ENCODE measurements around the gene MSH6. TPM values are rescaled to one million over a fixed set of nuclear protein-coding genes. Genes with fewer than 3 reads are reported as not detected.
A peak's percentile ranks its signal among the peaks of the same experiment; 100 is the strongest.
"Not testable (repeated sequence)": the region's sequence is repeated elsewhere in the genome, so short reads cannot be mapped to it uniquely, and the experiment has no call there.

The MSH6 gene
- total and polyA plus RNA-seq, 5 experiments from 2014 or later: 17.7 to 43.3 (median 28.9) TPM

DNA sequence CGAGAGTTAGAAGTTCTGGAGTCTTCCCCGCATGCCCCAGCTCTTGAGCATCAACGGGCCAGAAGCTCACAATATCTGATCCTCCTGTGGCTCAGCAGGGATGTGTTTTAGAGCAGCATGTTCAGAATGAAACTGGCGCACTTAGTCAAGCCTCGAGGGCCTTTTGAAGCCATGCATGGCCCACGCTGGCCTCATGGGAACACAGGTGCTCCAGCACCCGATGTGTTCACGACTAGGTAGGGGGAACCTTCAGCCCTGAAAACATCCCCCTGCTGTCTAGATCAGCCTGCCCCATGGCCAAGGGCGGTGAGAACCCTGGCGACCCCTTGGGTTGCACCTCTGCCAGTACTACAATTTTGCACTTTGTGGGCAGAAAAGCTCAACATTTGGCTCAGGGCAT, 32.8 kb downstream of the MSH6 start:
- DNase-seq: no peak
- Mint-ChIP-seq H3K27me3 (no peaks in the 10 kb centered on the region), H3K27ac (peak overlapping the region in 4 of 10 donors; percentile 6 to 70 (median 62)), H3K4me1 (peaks cover 0 to 8% (median 4%) of the 10 kb centered on the region in 4 donors), H3K9me3 (no peaks in the 10 kb centered on the region), H3K36me3 (peaks cover 0 to 90% (median 33%) of the 10 kb centered on the region in 3 donors), H3K4me3 (no peak overlapping the region)
- POLR2A ChIA-PET: no interaction called here
- no peak for ATAC-seq

DNA sequence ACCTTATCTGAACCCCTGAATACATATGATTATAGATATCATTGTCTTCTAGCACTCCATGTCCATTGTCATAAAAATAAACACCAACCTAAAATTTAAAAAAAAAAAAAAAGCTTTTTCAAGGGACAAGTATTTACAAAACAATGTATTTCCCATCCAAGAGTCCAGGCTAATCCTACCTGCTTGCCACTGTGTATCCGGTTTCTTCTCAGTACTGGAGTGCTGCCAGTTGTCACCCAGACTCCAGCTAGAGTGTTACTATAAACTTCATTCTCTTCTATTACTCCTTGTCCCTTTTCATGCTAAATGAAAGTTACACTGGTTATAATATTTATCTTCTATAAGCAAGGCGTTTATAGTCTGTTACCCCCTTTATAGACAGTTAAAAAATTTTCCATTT, 35.8 kb downstream of the MSH6 start:
- DNase-seq (no peak), ATAC-seq (no peak)
- Mint-ChIP-seq H3K27ac (peak overlapping the region in 2 of 10 donors; percentile 35 to 72), H3K4me1 (peaks cover 0 to 2% (median 0%) of the 10 kb centered on the region in 4 donors), H3K9me3 (no peaks in the 10 kb centered on the region), H3K36me3 (peaks cover 0 to 87% (median 24%) of the 10 kb centered on the region in 3 donors), H3K27me3 (no peaks in the 10 kb centered on the region), H3K4me3 (no peak overlapping the region)
- POLR2A ChIA-PET: interaction anchor here (1.0 kb wide), 1 partner anchor 15 kb away, joined by 3 read pairs; no protein-coding TSS in a partner anchor

DNA sequence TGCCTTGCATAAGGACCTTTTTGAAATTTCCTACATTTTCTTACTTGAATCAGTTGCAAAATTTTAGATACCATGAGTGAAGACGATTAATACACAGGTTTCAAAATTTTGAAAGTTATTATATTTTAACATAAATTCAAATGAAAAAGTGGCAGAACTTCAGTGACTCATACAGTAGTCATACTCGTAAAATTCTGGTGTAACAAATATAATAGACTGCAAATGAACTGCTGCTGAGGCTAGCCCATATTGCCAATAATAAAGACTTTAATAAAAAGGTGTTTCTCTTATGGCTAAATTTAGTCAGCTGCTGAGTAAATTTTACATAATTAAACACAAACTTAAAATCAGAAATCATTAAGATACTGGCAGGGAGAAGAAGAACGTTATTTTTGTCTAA, 36.9 kb downstream of the MSH6 start:
- DNase-seq (no peak), ATAC-seq (no peak)
- H3K27me3 Mint-ChIP-seq: no peaks in the 10 kb centered on the region
- peaks cover 0 to 1% (median 0%) of the 10 kb centered on the region in 4 donors for H3K4me1 Mint-ChIP-seq
- no peaks in the 10 kb centered on the region for H3K9me3 Mint-ChIP-seq
- POLR2A ChIA-PET: no interaction called here
- peaks cover 0 to 85% (median 20%) of the 10 kb centered on the region in 3 donors for H3K36me3 Mint-ChIP-seq
- no peak overlapping the region for H3K27ac Mint-ChIP-seq
- no peak overlapping the region for H3K4me3 Mint-ChIP-seq

DNA sequence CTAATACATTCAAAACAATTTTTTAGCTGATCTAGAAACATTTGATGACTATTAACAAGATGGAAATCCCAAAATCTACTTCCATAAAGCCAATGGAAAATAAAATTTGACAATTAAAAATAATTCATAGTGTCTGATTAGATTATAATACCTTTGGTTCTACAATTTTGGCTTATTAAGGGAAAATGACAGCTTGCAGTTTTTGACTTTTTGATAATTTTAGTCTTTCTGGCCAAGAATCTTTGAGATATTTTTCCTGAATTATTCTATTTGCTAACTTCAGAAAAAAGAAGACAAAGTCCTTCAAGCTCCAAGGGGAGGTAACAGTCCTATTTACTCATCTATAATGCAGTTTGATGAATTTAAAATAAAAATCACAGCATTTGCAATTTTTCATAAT, 39.6 kb downstream of the MSH6 start:
- Mint-ChIP-seq H3K4me3 (no peak overlapping the region), H3K4me1 (peaks cover 0 to under 1% (median 0%) of the 10 kb centered on the region in 4 donors), H3K27me3 (no peaks in the 10 kb centered on the region), H3K36me3 (peaks cover 0 to 88% (median 21%) of the 10 kb centered on the region in 3 donors), H3K9me3 (no peaks in the 10 kb centered on the region), H3K27ac (peak overlapping the region in 2 of 10 donors; percentile 4 to 22)
- POLR2A ChIA-PET: interaction anchor here (1.4 kb wide), 1 partner anchor 39 kb away, joined by 3 read pairs; the partner anchor contains the start of gene MSH6
- DNase-seq (no peak), ATAC-seq (no peak)

DNA sequence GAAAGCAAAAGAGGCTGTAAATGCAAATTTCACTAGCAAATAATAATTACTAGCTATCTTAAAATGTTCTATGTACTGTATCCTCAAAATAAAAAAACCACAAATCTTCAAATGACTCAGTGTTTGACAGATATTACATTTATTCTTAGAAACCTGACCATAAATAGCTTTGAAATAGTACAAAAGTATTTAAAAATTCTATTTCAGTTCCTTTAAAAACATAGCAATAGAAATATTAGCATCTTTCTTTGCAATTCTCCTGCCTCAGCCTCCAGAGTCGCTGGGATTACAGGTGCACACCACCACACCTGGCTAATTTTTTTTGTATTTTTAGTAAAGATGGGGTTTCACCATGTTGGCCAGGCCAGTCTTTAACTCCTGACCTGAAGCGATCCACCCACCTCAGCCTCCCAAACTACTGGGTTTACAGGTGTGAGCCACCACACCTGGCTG, 50.6 kb downstream of the MSH6 start:
- Mint-ChIP-seq H3K4me1 (peaks cover 0 to 2% (median under 1%) of the 10 kb centered on the region in 4 donors), H3K36me3 (peaks cover 4 to 82% (median 12%) of the 10 kb centered on the region in 3 donors), H3K27me3 (no peaks in the 10 kb centered on the region), H3K4me3 (no peak overlapping the region), H3K9me3 (no peaks in the 10 kb centered on the region), H3K27ac (no peak overlapping the region)
- DNase-seq (no peak), ATAC-seq (no peak)
- POLR2A ChIA-PET: interaction anchor here (0.9 kb wide), 1 partner anchor 15 kb away, joined by 3 read pairs; no protein-coding TSS in a partner anchor

DNA sequence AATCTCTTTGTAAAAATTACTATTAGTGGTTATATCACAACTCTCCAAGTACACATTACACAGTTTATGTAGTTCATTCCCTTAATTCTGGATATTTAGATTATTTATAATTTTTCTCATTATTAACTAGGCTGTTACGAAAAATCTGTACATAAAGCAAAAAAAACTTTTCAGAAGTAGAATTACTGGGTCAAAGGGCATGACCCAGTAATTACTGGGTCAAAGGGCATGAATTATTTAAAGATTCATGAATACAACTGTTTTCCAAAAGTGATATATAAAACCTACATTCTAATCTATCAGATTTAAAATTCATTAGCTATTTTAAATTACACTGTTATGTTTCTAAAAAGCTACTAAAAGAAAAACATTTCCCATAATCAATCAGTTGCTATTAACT, 55.3 kb downstream of the MSH6 start:
- Mint-ChIP-seq H3K27ac (peak overlapping the region in 1 of 10 donors; percentile 55), H3K36me3 (peaks cover 0 to 64% (median 12%) of the 10 kb centered on the region in 3 donors), H3K27me3 (no peaks in the 10 kb centered on the region), H3K4me1 (peaks cover 5 to 18% (median 11%) of the 10 kb centered on the region in 4 donors), H3K4me3 (no peak overlapping the region), H3K9me3 (no peaks in the 10 kb centered on the region)
- no peak for ATAC-seq
- DNase-seq: no peak
- POLR2A ChIA-PET: interaction anchor here (0.6 kb wide), 1 partner anchor 307 kb away, joined by 4 read pairs; no protein-coding TSS in a partner anchor

DNA sequence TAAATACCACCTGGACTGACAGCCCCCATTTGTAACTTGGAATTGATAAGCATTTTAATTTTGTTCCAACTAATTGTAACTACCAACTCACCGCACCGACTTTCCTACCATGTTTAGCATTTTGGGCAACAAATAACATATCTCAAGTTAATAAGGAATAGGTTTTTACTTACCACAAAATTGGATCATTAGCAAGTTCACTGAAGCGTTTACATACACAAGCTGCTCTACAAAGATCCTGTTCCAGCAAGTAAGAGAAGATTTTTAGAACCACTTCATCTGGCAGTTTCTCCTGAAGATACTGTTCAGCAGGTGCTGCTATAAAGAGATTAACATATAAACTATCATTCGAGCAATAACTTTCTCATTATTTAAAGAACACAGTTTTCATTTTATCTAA, 55.7 kb downstream of the MSH6 start:
- Mint-ChIP-seq H3K27me3 (no peaks in the 10 kb centered on the region), H3K9me3 (no peaks in the 10 kb centered on the region), H3K36me3 (peaks cover 0 to 67% (median 12%) of the 10 kb centered on the region in 3 donors), H3K27ac (peak overlapping the region in 1 of 10 donors; percentile 55), H3K4me3 (no peak overlapping the region), H3K4me1 (peaks cover 5 to 22% (median 15%) of the 10 kb centered on the region in 4 donors)
- POLR2A ChIA-PET: no interaction called here
- no peak for ATAC-seq
- no peak for DNase-seq

DNA sequence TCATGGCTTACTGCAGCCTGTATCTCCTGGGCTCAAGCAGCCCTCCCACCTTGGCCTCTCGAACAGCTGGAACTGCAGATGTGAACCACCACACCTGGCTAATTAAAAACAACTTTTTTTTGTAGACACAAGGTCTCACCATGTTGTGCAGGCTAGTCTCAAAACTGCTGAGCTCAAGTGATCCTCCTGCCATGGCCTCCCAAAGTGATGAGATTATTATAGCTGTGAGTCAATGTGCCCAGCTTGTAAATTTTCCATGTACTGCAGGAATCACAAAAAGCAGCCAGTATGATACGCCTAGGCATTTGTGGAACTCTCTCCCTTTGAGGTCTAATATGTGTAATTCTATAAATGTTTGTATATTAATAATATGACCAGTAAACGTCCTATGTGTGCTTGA, 59.9 kb downstream of the MSH6 start:
- H3K27me3 Mint-ChIP-seq: no peaks in the 10 kb centered on the region
- no peaks in the 10 kb centered on the region for H3K9me3 Mint-ChIP-seq
- H3K36me3 Mint-ChIP-seq: peaks cover 0 to 32% (median 8%) of the 10 kb centered on the region in 3 donors
- ATAC-seq (no peak), DNase-seq (no peak)
- H3K4me1 Mint-ChIP-seq: peaks cover 10 to 54% (median 39%) of the 10 kb centered on the region in 4 donors
- no peak overlapping the region for H3K4me3 Mint-ChIP-seq
- POLR2A ChIA-PET: interaction anchor here (0.7 kb wide), 1 partner anchor 25 kb away, joined by 4 read pairs; no protein-coding TSS in a partner anchor
- H3K27ac Mint-ChIP-seq: peak overlapping the region in 5 of 10 donors; percentile 0 to 86 (median 28)

DNA sequence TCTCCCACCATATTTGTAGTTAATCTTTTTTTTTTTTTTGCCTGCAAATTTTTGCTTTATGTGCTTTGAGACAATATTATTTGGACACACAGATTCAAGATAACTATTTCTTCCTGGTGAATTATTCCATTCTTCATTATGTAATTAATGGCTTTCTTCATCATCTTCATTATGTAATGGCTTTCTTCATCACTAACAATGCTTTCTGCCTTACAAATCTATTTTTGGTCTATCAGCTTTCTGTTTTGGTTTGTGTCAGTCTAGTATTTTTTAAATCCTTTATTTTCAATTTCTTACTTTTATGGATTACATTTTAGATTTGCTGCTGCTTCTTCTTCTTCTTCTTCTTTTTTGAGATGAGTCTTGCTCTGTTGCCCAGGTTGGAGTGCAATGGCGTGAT, 60.5 kb downstream of the MSH6 start:
- H3K36me3 Mint-ChIP-seq: peaks cover 0 to 32% (median 8%) of the 10 kb centered on the region in 3 donors
- DNase-seq: no peak
- peak overlapping the region in 5 of 10 donors; percentile 0 to 84 (median 2) for H3K27ac Mint-ChIP-seq
- H3K4me3 Mint-ChIP-seq: no peak overlapping the region
- ATAC-seq: no peak
- H3K9me3 Mint-ChIP-seq: no peaks in the 10 kb centered on the region
- no peaks in the 10 kb centered on the region for H3K27me3 Mint-ChIP-seq
- POLR2A ChIA-PET: interaction anchor here (0.7 kb wide), 1 partner anchor 24 kb away, joined by 4 read pairs; no protein-coding TSS in a partner anchor
- peaks cover 12 to 59% (median 40%) of the 10 kb centered on the region in 4 donors for H3K4me1 Mint-ChIP-seq

DNA sequence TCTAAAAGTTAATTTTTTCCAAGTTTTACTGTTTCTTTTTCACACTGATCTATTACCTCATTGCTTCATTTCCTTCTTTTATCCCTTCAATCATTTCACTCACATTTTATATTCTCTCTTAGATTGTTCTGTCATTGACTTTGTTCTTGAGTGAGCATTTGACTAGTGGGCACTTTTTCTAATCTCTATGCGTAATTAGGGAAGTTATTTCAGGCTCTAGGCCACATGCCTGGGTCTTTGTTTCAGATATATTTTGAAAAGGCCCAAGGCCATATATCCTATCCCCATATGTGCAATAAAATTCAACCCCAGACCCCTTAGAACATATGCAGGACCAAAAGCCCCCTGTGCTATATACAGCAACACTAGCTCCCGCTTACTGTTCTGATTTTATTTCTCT, 61.2 kb downstream of the MSH6 start:
- DNase-seq (no peak), ATAC-seq (no peak)
- H3K36me3 Mint-ChIP-seq: peaks cover 0 to 24% (median 2%) of the 10 kb centered on the region in 3 donors
- peaks cover 10 to 59% (median 42%) of the 10 kb centered on the region in 4 donors for H3K4me1 Mint-ChIP-seq
- H3K4me3 Mint-ChIP-seq: no peak overlapping the region
- no peaks in the 10 kb centered on the region for H3K9me3 Mint-ChIP-seq
- H3K27me3 Mint-ChIP-seq: no peaks in the 10 kb centered on the region
- POLR2A ChIA-PET: no interaction called here
- H3K27ac Mint-ChIP-seq: peak overlapping the region in 6 of 10 donors; percentile 2 to 84 (median 17)

DNA sequence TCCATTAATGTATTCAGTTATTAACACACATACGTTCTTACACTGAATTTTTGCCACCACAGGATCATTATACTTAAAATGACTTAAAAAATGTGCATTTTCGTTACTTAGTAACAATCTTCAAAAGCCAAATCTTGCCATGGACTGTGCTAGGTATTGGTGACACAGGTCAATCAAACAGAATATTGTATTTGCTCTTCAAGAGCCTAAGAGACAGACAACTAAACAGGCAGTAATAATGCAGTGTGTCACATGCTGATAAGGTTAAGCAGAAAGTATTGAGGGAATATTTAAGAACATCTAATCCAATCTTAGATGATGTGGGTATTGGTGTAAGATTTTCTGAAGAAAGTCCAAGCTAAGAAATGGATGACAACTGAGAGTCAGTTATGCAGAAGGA, 66.4 kb downstream of the MSH6 start:
- ATAC-seq: no peak
- Mint-ChIP-seq H3K36me3 (peaks cover 0 to 15% (median 0%) of the 10 kb centered on the region in 3 donors), H3K27me3 (no peaks in the 10 kb centered on the region), H3K27ac (peak overlapping the region in 2 of 10 donors; percentile 55 to 66), H3K4me1 (peaks cover 23 to 68% (median 52%) of the 10 kb centered on the region in 4 donors), H3K4me3 (no peak overlapping the region), H3K9me3 (no peaks in the 10 kb centered on the region)
- DNase-seq: no peak
- POLR2A ChIA-PET: no interaction called here

DNA sequence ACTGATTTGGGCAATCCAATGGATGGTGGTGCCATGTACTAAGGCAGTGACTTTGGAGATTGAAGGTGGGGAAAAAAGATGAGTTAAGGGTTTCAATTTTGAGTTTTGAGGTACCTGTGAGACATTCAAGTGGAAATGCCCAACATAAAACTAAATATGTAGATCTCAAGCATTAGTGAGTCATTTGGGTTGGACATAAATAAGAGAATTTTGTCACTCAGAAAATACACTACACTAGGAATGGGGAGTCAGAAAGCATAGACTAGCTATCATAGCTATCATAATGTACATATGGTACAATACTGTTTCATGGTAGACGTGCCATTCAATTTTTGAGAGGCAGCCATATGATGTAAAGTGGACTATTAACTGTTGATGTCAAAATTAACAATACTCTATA, 67.3 kb downstream of the MSH6 start:
- POLR2A ChIA-PET: no interaction called here
- Mint-ChIP-seq H3K36me3 (peaks cover 0 to 15% (median 0%) of the 10 kb centered on the region in 3 donors), H3K4me3 (peak overlapping the region in 1 of 10 donors; percentile 11), H3K4me1 (peaks cover 22 to 66% (median 51%) of the 10 kb centered on the region in 4 donors), H3K27ac (peak overlapping the region in 3 of 10 donors; percentile 0 to 55 (median 41)), H3K9me3 (no peaks in the 10 kb centered on the region), H3K27me3 (no peaks in the 10 kb centered on the region)
- no peak for ATAC-seq
- no peak for DNase-seq

DNA sequence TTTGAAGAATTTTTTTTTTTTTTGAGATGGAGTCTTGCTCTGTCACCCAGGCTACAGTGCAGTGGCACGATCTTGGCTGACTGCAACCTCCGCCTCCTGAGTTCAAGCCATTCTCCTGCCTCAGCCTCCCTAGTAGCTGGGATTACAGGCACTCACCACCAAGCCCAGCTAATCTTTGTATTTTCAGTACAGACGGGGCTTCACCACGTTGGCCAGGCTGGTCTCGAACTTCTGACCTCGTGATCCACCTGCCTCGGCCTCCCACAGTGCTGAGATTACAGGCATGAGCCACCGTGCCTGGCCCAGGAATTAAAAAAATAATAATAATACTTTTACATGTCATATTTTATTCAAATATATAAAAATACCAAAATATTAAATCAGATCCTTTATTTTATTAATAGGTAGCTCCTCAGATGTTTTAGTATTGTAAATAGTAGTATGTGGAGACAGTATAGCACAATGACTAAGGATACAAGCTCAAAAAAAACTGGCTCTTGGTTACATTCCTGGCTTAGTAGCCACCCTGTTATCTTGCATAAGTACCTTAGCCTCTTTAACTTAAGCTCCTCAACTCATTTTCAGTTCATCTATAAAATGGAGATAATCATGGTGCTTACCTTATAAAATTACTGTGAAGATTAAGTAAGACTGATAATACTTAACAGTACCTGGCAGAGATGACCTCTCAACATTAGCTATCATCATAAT, 70.3 kb downstream of the MSH6 start:
- not testable (repeated sequence) for H3K4me3 Mint-ChIP-seq, H3K27me3 Mint-ChIP-seq, H3K9me3 Mint-ChIP-seq, ATAC-seq, DNase-seq
- Mint-ChIP-seq H3K27ac (peak overlapping the region in 2 of 10 donors; percentile 15 to 34), H3K36me3 (peaks cover 0 to 16% (median 0%) of the 10 kb centered on the region in 3 donors), H3K4me1 (peaks cover 33 to 71% (median 66%) of the 10 kb centered on the region in 4 donors)
- POLR2A ChIA-PET: interaction anchor here (0.7 kb wide), 1 partner anchor 567 kb away, joined by 3 read pairs; no protein-coding TSS in a partner anchor

Data from naive thymus-derived CD8-positive, alpha-beta T cell (primary cell).